T-helper 2 cell treated with Interferon-gamma antibody and Interleukin-4, amounts not matched to agents 5 μg/mL and 100 μg/mL, for 36 hours (primary cell): ENCODE data around the gene PIK3C3.
A peak's percentile ranks its signal among the peaks of the same experiment; 100 is the strongest.

ENCODE experiments used
- DNase-seq: peaks from one replicate; pipeline ENCODE4 v3.0.0; 2021; ENCODE audit warnings: low spot score
- H3K27ac Mint-ChIP-seq: one replicate; pipeline ENCODE4 v1.8.0; 2021; ENCODE audit warnings: mild to moderate bottlenecking, mixed read lengths
- H3K27me3 Mint-ChIP-seq: one replicate; pipeline ENCODE4 v1.8.0; 2021; ENCODE audit warnings: low read depth, mixed read lengths
- H3K36me3 Mint-ChIP-seq: one replicate; pipeline ENCODE4 v1.8.0; 2021; ENCODE audit warnings: low read depth, mixed read lengths
- H3K4me1 Mint-ChIP-seq: one replicate; pipeline ENCODE4 v1.8.0; 2021; ENCODE audit warnings: low read depth, mixed read lengths
- H3K4me3 Mint-ChIP-seq: one replicate; pipeline ENCODE4 v1.8.0; 2022; ENCODE audit warnings: mild to moderate bottlenecking, moderate library complexity, mixed read lengths
- H3K9me3 Mint-ChIP-seq: one replicate; pipeline ENCODE4 v1.8.0; 2021; ENCODE audit warnings: mixed read lengths

PIK3C3 gene

DNA sequence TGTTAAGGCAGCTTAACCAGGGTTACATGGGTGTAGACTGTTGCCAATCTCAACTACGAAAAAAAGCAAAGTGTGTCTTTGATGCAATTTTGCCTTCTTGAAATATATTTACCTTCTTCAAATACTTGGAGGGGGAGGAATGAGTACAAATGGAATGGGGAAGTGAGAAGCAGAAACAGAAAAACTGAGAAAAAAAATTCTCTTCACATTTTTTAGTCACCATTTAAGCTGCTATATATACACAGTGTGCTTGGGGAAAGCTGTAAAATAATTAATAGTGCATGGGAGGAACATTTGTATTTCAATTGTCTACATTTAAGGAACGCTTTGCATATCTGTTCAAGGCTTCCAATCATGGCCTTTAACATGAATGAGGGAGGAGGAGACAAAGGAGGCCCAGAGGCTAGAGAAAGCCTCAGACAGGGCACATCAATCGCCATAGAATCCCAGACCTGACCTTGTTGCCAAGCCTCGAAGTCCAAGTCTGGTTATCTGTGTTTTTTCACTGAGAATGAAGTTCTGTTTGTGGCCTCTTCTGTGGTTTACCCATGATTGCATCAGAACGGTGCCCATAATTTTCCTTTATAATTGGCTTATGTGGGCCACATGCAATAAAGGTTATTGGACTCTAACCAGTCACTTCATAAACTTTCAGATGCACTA lies 158.6 kb downstream of the PIK3C3 start:
- Mint-ChIP-seq H3K4me1 (peaks cover 10% of the 10 kb centered on the region), H3K9me3 (no peaks in the 10 kb centered on the region), H3K36me3 (no peaks in the 10 kb centered on the region), H3K27ac (peak overlapping the region; percentile 0), H3K4me3 (no peak overlapping the region), H3K27me3 (peaks cover 10% of the 10 kb centered on the region)
- no peak for DNase-seq

DNA sequence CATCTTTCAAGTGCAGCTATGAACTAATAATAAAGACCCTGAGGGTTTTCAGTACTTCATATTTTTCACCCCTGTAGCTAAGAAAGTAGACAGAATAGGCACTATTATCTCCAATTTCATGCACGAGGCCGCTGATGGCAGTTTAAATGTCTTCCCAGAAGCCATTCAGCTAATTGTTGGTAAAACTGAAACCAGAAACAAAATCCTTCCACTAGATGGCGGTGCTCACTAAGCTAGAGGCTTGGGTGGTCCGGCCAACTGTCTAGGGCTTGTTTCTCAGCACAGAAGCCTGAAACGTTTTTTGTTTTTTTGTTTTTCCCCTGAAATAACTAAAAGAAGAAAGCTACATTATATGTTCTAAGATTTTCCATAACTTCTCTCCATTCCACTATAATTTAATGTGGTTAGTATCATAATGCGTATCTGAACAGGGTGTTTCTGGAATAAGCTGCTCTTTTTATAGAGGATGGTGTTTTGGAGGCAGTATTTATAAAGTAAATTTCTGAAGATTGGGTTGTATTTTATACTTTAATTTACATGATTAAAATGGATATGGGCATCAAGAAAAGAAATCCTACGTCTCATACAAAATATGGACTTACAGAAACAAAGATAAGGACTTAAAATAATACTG lies 159.4 kb downstream of the PIK3C3 start:
- Mint-ChIP-seq H3K27ac (peak overlapping the region; percentile 24), H3K9me3 (no peaks in the 10 kb centered on the region), H3K36me3 (no peaks in the 10 kb centered on the region), H3K4me3 (no peak overlapping the region), H3K4me1 (peaks cover 10% of the 10 kb centered on the region), H3K27me3 (peaks cover 10% of the 10 kb centered on the region)
- peak; percentile 26 for DNase-seq

DNA sequence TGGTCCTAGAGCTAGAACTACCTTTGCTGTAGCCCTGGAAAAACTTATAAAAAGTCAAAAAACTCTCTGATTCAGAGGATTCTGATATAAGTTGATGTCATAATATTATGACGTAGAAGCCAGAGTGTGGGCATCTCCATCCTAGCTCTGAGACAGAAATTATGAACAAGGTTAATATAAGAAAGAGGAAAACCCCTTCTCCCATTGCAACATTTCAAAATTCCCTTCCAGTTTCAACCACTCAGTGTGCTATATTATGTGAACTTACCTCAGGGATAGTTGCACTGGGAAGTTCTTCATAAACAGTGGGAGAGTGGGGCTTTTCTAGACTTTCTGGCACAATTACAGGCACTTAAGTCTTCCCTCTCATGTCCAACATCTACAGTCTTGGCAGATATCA lies 171.6 kb downstream of the PIK3C3 start:
- Mint-ChIP-seq H3K27me3 (peaks cover 9% of the 10 kb centered on the region), H3K4me1 (no peaks in the 10 kb centered on the region), H3K9me3 (no peaks in the 10 kb centered on the region), H3K4me3 (no peak overlapping the region), H3K27ac (no peak overlapping the region), H3K36me3 (no peaks in the 10 kb centered on the region)
- no peak for DNase-seq

DNA sequence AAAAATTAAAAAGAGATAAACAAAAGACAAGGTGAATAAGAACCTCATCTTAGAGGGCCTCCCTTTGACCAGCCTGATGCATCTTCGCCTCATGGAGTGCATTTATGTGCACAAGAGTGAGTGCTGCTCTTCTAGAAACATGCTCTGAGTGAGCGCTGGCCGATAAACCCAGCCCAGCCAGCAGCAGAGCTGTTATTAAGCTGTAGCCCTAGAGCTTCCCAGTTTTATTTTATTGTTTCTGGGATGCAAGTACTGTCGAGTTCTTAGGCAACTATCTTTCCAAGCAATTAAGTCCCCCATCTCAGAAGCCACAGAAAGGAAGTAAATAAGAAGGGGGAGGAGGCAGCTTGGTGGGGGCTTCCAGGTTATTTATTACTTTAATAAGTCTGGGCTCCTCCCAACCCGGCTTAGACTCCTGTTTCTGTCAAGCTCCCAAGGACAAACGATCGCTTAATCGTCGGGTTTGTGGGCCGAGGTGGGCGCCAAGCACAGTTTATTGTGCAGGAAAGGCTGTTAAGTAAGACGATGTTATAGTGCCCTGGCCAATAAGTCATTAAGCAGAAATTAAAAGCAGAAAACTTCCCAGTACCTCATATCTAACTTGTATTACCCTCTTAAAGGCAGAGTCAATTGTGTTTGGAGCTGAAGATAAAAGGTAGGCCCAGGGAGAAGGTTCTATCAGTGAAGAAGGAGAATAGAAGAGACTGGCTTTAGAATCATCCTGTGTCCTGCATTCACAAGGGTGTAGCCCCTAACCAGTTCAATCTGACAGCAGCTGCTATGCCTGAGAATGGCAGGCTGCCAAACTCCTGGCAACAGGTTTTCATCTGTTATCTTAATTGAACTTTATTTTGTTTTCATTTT lies 176.3 kb downstream of the PIK3C3 start:
- Mint-ChIP-seq H3K4me1 (no peaks in the 10 kb centered on the region), H3K36me3 (no peaks in the 10 kb centered on the region), H3K4me3 (no peak overlapping the region), H3K27ac (no peak overlapping the region), H3K27me3 (peaks cover 3% of the 10 kb centered on the region), H3K9me3 (no peaks in the 10 kb centered on the region)
- DNase-seq = no peak

DNA sequence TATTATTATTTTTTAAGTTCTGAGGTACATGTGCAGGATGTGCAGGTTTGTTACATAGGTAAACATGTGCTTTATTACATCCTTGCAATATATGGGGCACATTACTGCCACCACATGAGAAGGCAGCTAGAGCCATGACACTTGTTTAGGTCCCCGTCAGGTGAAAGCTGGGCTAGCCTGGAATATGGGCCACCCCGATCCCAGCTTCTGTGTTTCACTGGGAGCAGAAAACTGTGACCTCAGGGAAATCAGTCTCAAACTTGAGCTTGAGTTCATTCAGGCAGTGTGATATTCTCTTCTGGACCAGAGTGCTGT lies 176.9 kb downstream of the PIK3C3 start:
- no peaks in the 10 kb centered on the region for H3K4me1 Mint-ChIP-seq
- no peaks in the 10 kb centered on the region for H3K9me3 Mint-ChIP-seq
- no peaks in the 10 kb centered on the region for H3K36me3 Mint-ChIP-seq
- no peak for DNase-seq
- no peak overlapping the region for H3K27ac Mint-ChIP-seq
- H3K4me3 Mint-ChIP-seq = no peak overlapping the region
- H3K27me3 Mint-ChIP-seq = peaks cover 5% of the 10 kb centered on the region
